K562 (cell line): ENCODE results near the gene GDF9. TPM values are rescaled to one million over a fixed set of nuclear protein-coding genes. Genes with fewer than 3 reads are reported as not detected.

ENCODE experiments used
- CUX1 ChIP-seq: fragments of 200-800 bp; sonication (Bioruptor generic); IDR thresholded peaks from 2 replicates; pipeline ENCODE4 v1.6.1; 2016; ENCODE audit warnings: missing genetic modification characterization, missing compliant biosample characterization
- E2F1 ChIP-seq: sonication (generic); formaldehyde crosslinking; IDR thresholded peaks from 2 replicates; pipeline ENCODE4 v1.8.1; 2023; ENCODE audit warnings: mild to moderate bottlenecking, missing genetic modification reagents, moderate library complexity
- NR3C1 ChIP-seq: sonication (generic); formaldehyde crosslinking; IDR thresholded peaks from 2 replicates; pipeline ENCODE4 v1.8.1; 2022; ENCODE audit warnings: missing genetic modification reagents
- POLR2AphosphoS5 ChIP-seq: IDR thresholded peaks from 2 replicates; pipeline ENCODE4 v1.6.1; 2011; ENCODE audit warnings: mild to moderate bottlenecking, low read depth, low read length, moderate library complexity; ENCODE audit not compliant: control insufficient read depth, insufficient read depth
- SLC30A9 ChIP-seq: fragments of 250-450 bp; sonication (Bioruptor Pico); IDR thresholded peaks from 2 replicates; pipeline ENCODE4 v1.8.0; 2022; ENCODE audit warnings: mild to moderate bottlenecking, moderate library complexity
- STAT6 ChIP-seq: sonication (generic); formaldehyde crosslinking; IDR thresholded peaks from 2 replicates; pipeline ENCODE4 v1.8.1; 2023; ENCODE audit warnings: mild to moderate bottlenecking, missing genetic modification reagents
- TBP ChIP-seq: optimal IDR thresholded peaks from 2 replicates; pipeline ENCODE3; 2011; ENCODE audit warnings: low read depth, low read length, improper control_type of control experiment
- ZKSCAN1 ChIP-seq: fragments of 150-350 bp; IDR thresholded peaks from 2 replicates; pipeline ENCODE4 v1.6.1; 2016; ENCODE audit warnings: low read depth, low read length
- ZNF584 ChIP-seq: fragments of 200-800 bp; sonication (Bioruptor generic); IDR thresholded peaks from 2 replicates; pipeline ENCODE4 v1.6.1; 2016; ENCODE audit warnings: low read depth, mild to moderate bottlenecking, missing genetic modification characterization, missing compliant biosample characterization
- ZNF592 ChIP-seq: fragments of 450-650 bp; IDR thresholded peaks from 2 replicates; pipeline ENCODE4 v1.6.1; 2017; ENCODE audit warnings: antibody characterized with exemption, mild to moderate bottlenecking
- polyA plus RNA-seq, 8 experiments: library from polyadenylated mRNA; depleted of rRNA in 4 of 8; stranded (reverse) in 5 of 8; unstranded in 3 of 8; fragments of >200 nt; fragmentation: Nextera tagmentation in 2 of 8; fragmentation: Illumina TruSeq in 1 of 8; extraction: Ambion mirVana in 2 of 8; extraction: Trizol in 1 of 8; gene quantifications; 2 replicates each; pipeline versions ENCODE4 v1.2.1 to v1.2.3, GENCODE V29; 2011 to 2014; ENCODE audit warnings: inconsistent platforms in 1 of 8, missing spikeins in 1 of 8
- total RNA-seq, 7 experiments: library from RNA; depleted of rRNA in 6 of 7; stranded (reverse); fragments of >200 nt in 6 of 7; fragmentation: Illumina TruSeq in 2 of 7; extraction: Trizol in 2 of 7; gene quantifications; 2 replicates each; pipeline versions ENCODE4 v1.2.1 to v1.2.3, GENCODE V29; 2011 to 2021; ENCODE audit warnings: low replicate concordance in 1 of 7
- TF ChIP-seq, protein P1 (sequence below), 3 experiments: fragments of 200-800 bp in 1 of 3; sonication (Bioruptor generic) in 1 of 3; sonication (generic) in 1 of 3; formaldehyde crosslinking in 1 of 3; IDR thresholded peaks; 2 replicates each; pipeline versions ENCODE4 v1.6.1 to v1.8.0; 2016 to 2022; ENCODE audit warnings: mild to moderate bottlenecking in 2 of 3, missing compliant biosample characterization in 2 of 3, missing genetic modification characterization in 2 of 3, missing genetic modification reagents in 1 of 3

GDF9 gene
- total and polyA plus RNA-seq, 9 of the 15 experiments (the other 6 are each of a cell fraction or from before 2014, with no cell fraction given), result 0.10 to 0.70 (median 0.20) TPM; not detected in 1

- no peak for TF ChIP-seq CUX1 (CRISPR knock-in tag)
- no peak for TF ChIP-seq E2F1
- TF ChIP-seq ZKSCAN1, result no peak
- no peak for TF ChIP-seq NR3C1 (CRISPR knock-in tag)
- peak; percentile 86 for TF ChIP-seq ZNF592
- no peak for TF ChIP-seq SLC30A9 (CRISPR knock-in tag)
- no peak for TF ChIP-seq STAT6 (CRISPR knock-in tag)
- TF ChIP-seq POLR2AphosphoS5, result peak; percentile 61; the same call in 1 of the 2 replicates
- TF ChIP-seq ZNF584 (CRISPR knock-in tag), result no peak
- peak; percentile 61 for TF ChIP-seq TBP
- TF ChIP-seq, protein P1, sequence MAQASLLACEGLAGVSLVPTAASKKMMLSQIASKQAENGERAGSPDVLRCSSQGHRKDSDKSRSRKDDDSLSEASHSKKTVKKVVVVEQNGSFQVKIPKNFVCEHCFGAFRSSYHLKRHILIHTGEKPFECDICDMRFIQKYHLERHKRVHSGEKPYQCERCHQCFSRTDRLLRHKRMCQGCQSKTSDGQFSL (CRISPR knock-in tag; IDR thresholded peaks at IDR 0.05), result peak; percentile 90
- TF ChIP-seq, protein P1 (tag; IDR thresholded peaks at IDR 0.05), result peak in 1 of 2 experiments; percentile 85; a peak in 2 of 4 replicates
Observed at GRCh38 chr5:132830436-132831094, 35.7 kb downstream of the GDF9 start, which contains the start of gene SHROOM1 (continued).
